Trophoblast cell (in vitro differentiated cells and primary cell): ENCODE data around the gene KIF19.

Experiments
- DNase-seq, 2 donors: peaks; one replicate each; pipeline ENCODE4 v3.0.0-alpha.2; 2016
- H2AFZ ChIP-seq: 2 replicates; pipeline ENCODE4 v1.6.1; 2013; ENCODE audit warnings: low read length, moderate library complexity, mild to moderate bottlenecking; ENCODE audit not compliant: insufficient read depth, poor library complexity
- H2AK5ac ChIP-seq: 2 replicates; pipeline ENCODE4 v1.6.1; 2013; ENCODE audit warnings: mild to moderate bottlenecking, low read length
- H2BK120ac ChIP-seq: 2 replicates; pipeline ENCODE4 v1.6.1; 2013; ENCODE audit warnings: low read length, mild to moderate bottlenecking, moderate library complexity; ENCODE audit not compliant: insufficient read depth, poor library complexity
- H2BK12ac ChIP-seq: 2 replicates; pipeline ENCODE4 v1.6.1; 2013; ENCODE audit warnings: mild to moderate bottlenecking, low read length, moderate library complexity
- H2BK5ac ChIP-seq: 2 replicates; pipeline ENCODE4 v1.6.1; 2013; ENCODE audit warnings: low read length, low read depth, moderate library complexity, mild to moderate bottlenecking; ENCODE audit not compliant: poor library complexity
- H3K14ac ChIP-seq: 2 replicates; pipeline ENCODE4 v1.6.1; 2013; ENCODE audit warnings: mild to moderate bottlenecking, low read length
- H3K18ac ChIP-seq: 2 replicates; pipeline ENCODE4 v1.6.1; 2013; ENCODE audit warnings: mild to moderate bottlenecking, low read length
- H3K23ac ChIP-seq: 2 replicates; pipeline ENCODE4 v1.6.1; 2013; ENCODE audit warnings: low read length
- H3K27ac ChIP-seq: 2 replicates; pipeline ENCODE4 v1.5.1; 2013; ENCODE audit warnings: low read depth, mild to moderate bottlenecking, inconsistent platforms, low read length, moderate library complexity
- H3K27me3 ChIP-seq: 2 replicates; pipeline ENCODE4 v1.6.1; 2013; ENCODE audit warnings: inconsistent platforms, mild to moderate bottlenecking, low read length, moderate library complexity; ENCODE audit not compliant: insufficient read depth
- H3K36me3 ChIP-seq, 2 experiments: 1 replicate in 1 of 2; 2 replicates in 1 of 2; pipeline ENCODE4 v1.6.1; 2013; ENCODE audit warnings: low read length in 2 of 2, mild to moderate bottlenecking in 2 of 2, moderate library complexity in 1 of 2; ENCODE audit not compliant: insufficient read depth in 2 of 2, control insufficient read depth in 1 of 2
- H3K4ac ChIP-seq: 2 replicates; pipeline ENCODE4 v1.6.1; 2013; ENCODE audit warnings: low read depth, mild to moderate bottlenecking, low read length, moderate library complexity
- H3K4me1 ChIP-seq, 2 experiments: 1 replicate in 1 of 2; 2 replicates in 1 of 2; pipeline ENCODE4 v1.6.1; 2013; ENCODE audit warnings: low read length in 2 of 2, mild to moderate bottlenecking in 2 of 2, moderate library complexity in 1 of 2; ENCODE audit not compliant: insufficient read depth in 2 of 2, control insufficient read depth in 1 of 2
- H3K4me2 ChIP-seq: 2 replicates; pipeline ENCODE4 v1.6.1; 2013; ENCODE audit warnings: inconsistent platforms, mild to moderate bottlenecking, low read length, moderate library complexity
- H3K4me3 ChIP-seq: 2 replicates; pipeline ENCODE4 v1.5.1; 2013; ENCODE audit warnings: mild to moderate bottlenecking, low read depth, low read length, inconsistent platforms
- H3K79me1 ChIP-seq: one replicate; pipeline ENCODE4 v1.6.1; 2013; ENCODE audit warnings: low read length
- H3K79me2 ChIP-seq: 2 replicates; pipeline ENCODE4 v1.6.1; 2013; ENCODE audit warnings: low read length, mild to moderate bottlenecking; ENCODE audit not compliant: control insufficient read depth, insufficient read depth, poor library complexity
- H3K9ac ChIP-seq: 2 replicates; pipeline ENCODE4 v1.6.1; 2013; ENCODE audit warnings: mild to moderate bottlenecking, low read length
- H3K9me3 ChIP-seq: 2 replicates; pipeline ENCODE4 v1.6.1; 2013; ENCODE audit warnings: low read depth, mild to moderate bottlenecking, control low read depth, inconsistent platforms, low read length; ENCODE audit not compliant: insufficient read depth
- H4K12ac ChIP-seq: 2 replicates; pipeline ENCODE4 v1.6.1; 2013; ENCODE audit warnings: low read depth, mild to moderate bottlenecking, low read length, moderate library complexity
- H4K8ac ChIP-seq: 2 replicates; pipeline ENCODE4 v1.6.1; 2013; ENCODE audit warnings: low read depth, mild to moderate bottlenecking, low read length, moderate library complexity
- H4K91ac ChIP-seq: one replicate; pipeline ENCODE4 v1.6.1; 2013; ENCODE audit warnings: low read depth, mild to moderate bottlenecking, low read length, moderate library complexity
- WGBS: extraction: QIAGEN DNeasy Blood & Tissue Kit; methylation state at CpG from one replicate; pipeline ENCODE4 v1.1.7; 2013; ENCODE audit warnings: missing lambda C conversion rate; ENCODE audit not compliant: insufficient read length, insufficient coverage; ENCODE audit errors: extremely low coverage; 5-methylcytosine and 5-hydroxymethylcytosine counted together

Gene KIF19

GRCh38 chr17:74386386-74386785, 60.4 kb downstream of the KIF19 start:
- Histone ChIP-seq H3K9me3 (no peaks in the 10 kb centered on the region), H3K27me3 (no peaks in the 10 kb centered on the region), H2BK120ac (no peak overlapping the region), H3K4me3 (no peak overlapping the region), H3K18ac (no peak overlapping the region), H3K23ac (no peak overlapping the region), H3K14ac (no peak overlapping the region), H4K91ac (no peak overlapping the region), H3K4me1 (no peaks in the 10 kb centered on the region), H2BK12ac (no peak overlapping the region), H3K79me1 (no peaks in the 10 kb centered on the region), H2BK5ac (no peak overlapping the region), H3K4ac (no peak overlapping the region), H4K12ac (no peak overlapping the region), H4K8ac (no peak overlapping the region), H3K9ac (no peak overlapping the region), H2AK5ac (no peak overlapping the region), H2AFZ (no peak overlapping the region), H3K79me2 (no peaks in the 10 kb centered on the region), H3K27ac (no peak overlapping the region), H3K36me3 (no peaks in the 10 kb centered on the region), H3K4me2 (no peak overlapping the region)
- DNase-seq, result no peak
- WGBS, result no CpG with 5 or more reads among the region's 8 CpGs

- no peak overlapping the region for H4K8ac ChIP-seq
- H3K4ac ChIP-seq, result no peak overlapping the region
- H2BK120ac ChIP-seq, result no peak overlapping the region
- H2BK12ac ChIP-seq, result no peak overlapping the region
- no CpG with 5 or more reads among the region's 17 CpGs for WGBS
- H3K14ac ChIP-seq, result no peak overlapping the region
- H3K4me1 ChIP-seq, result no peaks in the 10 kb centered on the region
- H3K4me3 ChIP-seq, result no peak overlapping the region
- no peak overlapping the region for H4K12ac ChIP-seq
- no peaks in the 10 kb centered on the region for H3K27me3 ChIP-seq
- H3K9me3 ChIP-seq, result no peaks in the 10 kb centered on the region
- H3K36me3 ChIP-seq, result no peaks in the 10 kb centered on the region
- H2BK5ac ChIP-seq, result no peak overlapping the region
- H4K91ac ChIP-seq, result no peak overlapping the region
- H3K23ac ChIP-seq, result no peak overlapping the region
- no peak overlapping the region for H3K9ac ChIP-seq
- no peak for DNase-seq
- no peaks in the 10 kb centered on the region for H3K79me1 ChIP-seq
- H3K79me2 ChIP-seq, result no peaks in the 10 kb centered on the region
- H2AK5ac ChIP-seq, result no peak overlapping the region
- H3K18ac ChIP-seq, result no peak overlapping the region
- no peak overlapping the region for H2AFZ ChIP-seq
- no peak overlapping the region for H3K27ac ChIP-seq
- no peak overlapping the region for H3K4me2 ChIP-seq
These were observed 61.6 kb downstream of the KIF19 start for GRCh38 chr17:74387365-74388218.

GRCh38 chr17:74389084-74389753, 63.2 kb downstream of the KIF19 start:
- no peaks in the 10 kb centered on the region for H3K79me1 ChIP-seq
- H2AK5ac ChIP-seq, result no peak overlapping the region
- H2BK12ac ChIP-seq, result no peak overlapping the region
- no peak for DNase-seq
- no peak overlapping the region for H3K4me3 ChIP-seq
- H2BK120ac ChIP-seq, result no peak overlapping the region
- no peak overlapping the region for H4K8ac ChIP-seq
- no peak overlapping the region for H4K12ac ChIP-seq
- no peak overlapping the region for H3K23ac ChIP-seq
- no peaks in the 10 kb centered on the region for H3K9me3 ChIP-seq
- H2BK5ac ChIP-seq, result no peak overlapping the region
- no peak overlapping the region for H3K27ac ChIP-seq
- H3K4me2 ChIP-seq, result no peak overlapping the region
- no peak overlapping the region for H3K14ac ChIP-seq
- H2AFZ ChIP-seq, result no peak overlapping the region
- H3K9ac ChIP-seq, result no peak overlapping the region
- no peaks in the 10 kb centered on the region for H3K27me3 ChIP-seq
- H4K91ac ChIP-seq, result no peak overlapping the region
- H3K4me1 ChIP-seq, result no peaks in the 10 kb centered on the region
- no peak overlapping the region for H3K4ac ChIP-seq
- H3K18ac ChIP-seq, result no peak overlapping the region
- H3K79me2 ChIP-seq, result no peaks in the 10 kb centered on the region
- no CpG with 5 or more reads among the region's 12 CpGs for WGBS
- no peaks in the 10 kb centered on the region for H3K36me3 ChIP-seq

GRCh38 chr17:74389937-74390679, 64.1 kb downstream of the KIF19 start:
- Histone ChIP-seq H3K9me3 (peaks cover 2% of the 10 kb centered on the region), H3K36me3 (no peaks in the 10 kb centered on the region), H3K23ac (no peak overlapping the region), H3K4me3 (no peak overlapping the region), H2AFZ (no peak overlapping the region), H4K8ac (no peak overlapping the region), H2BK120ac (no peak overlapping the region), H3K4me2 (no peak overlapping the region), H4K91ac (no peak overlapping the region), H3K14ac (no peak overlapping the region), H3K79me2 (no peaks in the 10 kb centered on the region), H3K4ac (no peak overlapping the region), H2BK5ac (no peak overlapping the region), H2BK12ac (no peak overlapping the region), H3K27ac (no peak overlapping the region), H3K27me3 (no peaks in the 10 kb centered on the region), H3K79me1 (no peaks in the 10 kb centered on the region), H2AK5ac (no peak overlapping the region), H3K9ac (no peak overlapping the region), H3K18ac (no peak overlapping the region), H3K4me1 (peaks cover 2 to 4% of the 10 kb centered on the region in 2 experiments), H4K12ac (no peak overlapping the region)
- no peak for DNase-seq
- WGBS, result no CpG with 5 or more reads among the region's 2 CpGs
